ENCODE data around the gene JAK1.
A peak's percentile ranks its signal among the peaks of the same experiment; 100 is the strongest.

The JAK1 gene

DNA sequence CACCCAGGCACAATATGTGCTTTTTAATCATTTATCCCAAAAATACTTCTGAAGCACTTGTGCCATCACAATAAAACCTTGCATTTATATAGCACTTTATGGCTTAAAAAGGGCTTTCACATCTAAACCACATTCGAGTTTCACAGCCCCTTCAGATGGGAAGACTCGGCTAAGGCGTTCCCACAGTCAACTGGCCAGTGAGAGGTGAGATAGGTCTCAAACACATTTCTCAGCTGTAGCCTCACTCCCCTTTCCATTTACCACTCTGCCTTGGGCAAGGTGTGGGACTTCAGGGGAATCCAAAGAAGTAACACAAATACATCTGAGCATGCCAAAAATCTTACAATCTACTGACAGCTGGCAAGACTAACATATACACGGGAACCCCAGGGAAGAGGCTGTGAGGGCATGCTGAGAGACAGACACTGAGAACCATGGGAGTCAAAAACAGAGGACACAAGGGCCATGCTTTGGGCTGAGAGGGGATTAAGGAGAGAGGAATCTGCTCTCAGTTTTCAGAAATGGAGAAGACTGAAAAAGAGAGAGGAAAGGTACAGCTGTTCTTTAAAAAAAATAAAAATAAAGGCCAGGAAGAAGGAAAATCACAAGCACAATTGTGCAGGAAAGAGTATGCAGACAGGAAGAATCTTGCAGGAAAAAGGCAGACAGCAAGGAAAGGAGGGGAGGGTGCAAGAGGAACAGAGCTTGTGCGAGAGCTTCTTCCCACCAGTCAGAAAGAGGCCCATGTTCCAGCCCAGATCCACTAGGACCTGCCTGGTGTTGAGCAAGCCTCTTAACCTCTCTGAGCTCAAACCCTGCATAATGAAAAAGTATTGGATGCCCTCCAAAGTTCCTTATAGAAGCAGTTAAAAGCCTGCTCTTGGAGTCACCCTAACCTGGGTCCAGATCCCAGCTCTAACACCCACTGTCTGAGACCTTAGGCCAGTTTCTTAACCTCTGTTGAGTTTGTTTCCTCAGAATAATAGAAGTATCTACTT is 73.5 kb downstream of the JAK1 start:
- DNase-seq (ENCODE audit: low read depth), result no peak

DNA sequence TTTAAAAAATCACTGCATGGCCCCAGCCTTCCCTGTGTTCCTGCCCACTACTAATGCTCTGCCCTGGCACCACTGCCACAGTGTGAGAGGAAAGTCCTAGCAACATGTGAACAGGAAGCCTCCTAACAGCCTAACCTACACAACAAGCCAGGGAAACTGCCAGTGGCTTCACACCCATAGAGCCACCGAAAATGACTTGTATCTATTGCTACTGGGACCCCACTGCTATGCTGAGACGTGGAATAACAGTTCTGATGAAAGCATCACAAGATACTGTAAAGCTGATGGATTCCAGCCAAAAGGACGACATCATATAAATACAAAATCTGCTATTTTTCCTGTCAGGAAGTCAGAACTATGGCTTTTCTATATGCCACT is 74.9 kb downstream of the JAK1 start:
- DNase-seq (ENCODE audit: low read depth), result no peak

DNA sequence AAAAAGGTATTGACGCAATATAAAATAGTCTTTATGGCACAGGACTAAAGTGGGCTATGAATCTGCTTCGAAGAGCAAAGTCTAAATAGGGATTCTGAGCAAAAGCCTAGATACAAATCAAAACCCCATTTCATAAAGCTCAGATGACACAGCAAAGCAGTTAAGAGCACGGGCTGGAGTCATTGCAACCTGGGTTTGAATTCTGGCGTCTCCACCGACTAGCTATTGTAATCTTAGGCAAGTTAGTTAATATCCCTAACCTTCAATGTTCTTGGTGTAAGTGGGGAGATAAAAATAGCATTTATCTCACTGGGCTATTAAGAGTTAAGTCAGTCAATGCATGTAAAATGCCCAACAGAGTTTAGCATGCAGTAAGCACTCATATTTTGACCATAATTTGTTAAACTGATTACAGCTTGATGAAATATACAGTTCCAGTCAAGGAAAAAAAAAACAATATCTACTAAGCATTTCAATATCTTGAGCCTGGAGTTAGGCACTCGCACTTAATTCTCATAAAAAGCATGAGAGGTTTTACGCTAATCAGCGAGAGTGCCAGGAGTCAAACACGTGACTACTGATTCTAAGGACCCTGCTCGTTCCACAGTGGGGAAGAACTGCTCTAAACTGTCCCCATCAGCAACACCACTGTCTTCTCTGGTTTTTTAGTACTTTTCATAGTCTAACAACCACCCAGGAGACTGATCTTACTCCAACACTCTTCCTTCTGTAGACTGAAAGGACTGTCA is 75.5 kb downstream of the JAK1 start:
- no peak for DNase-seq (ENCODE audit: low read depth)

DNA sequence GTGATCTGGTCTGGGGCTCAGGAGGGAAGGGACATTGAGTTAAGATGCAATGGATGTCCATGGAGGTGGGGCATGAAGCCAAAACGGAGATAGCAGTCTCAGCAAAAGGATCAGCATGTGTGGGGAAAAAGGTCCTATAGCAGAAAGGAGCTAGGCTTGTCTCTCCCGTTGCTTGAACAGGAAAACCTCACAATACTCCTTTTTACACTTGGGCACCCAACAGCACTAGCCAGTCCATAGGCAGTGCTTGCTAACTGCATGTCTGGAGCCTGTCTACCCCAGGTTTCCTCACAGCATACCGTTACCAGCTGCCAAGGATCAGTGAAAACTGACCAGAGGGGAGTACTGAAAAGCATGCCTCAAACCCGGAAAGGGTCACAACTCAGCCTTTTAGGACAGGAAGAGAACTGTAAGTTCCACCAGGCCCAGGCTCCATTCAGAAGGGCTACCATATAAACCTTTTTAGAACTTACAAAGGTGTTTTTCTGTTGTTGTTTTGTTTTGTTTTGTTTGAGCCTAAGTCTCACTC is 78.6 kb downstream of the JAK1 start:
- no peak for DNase-seq (ENCODE audit: low read depth)

DNA sequence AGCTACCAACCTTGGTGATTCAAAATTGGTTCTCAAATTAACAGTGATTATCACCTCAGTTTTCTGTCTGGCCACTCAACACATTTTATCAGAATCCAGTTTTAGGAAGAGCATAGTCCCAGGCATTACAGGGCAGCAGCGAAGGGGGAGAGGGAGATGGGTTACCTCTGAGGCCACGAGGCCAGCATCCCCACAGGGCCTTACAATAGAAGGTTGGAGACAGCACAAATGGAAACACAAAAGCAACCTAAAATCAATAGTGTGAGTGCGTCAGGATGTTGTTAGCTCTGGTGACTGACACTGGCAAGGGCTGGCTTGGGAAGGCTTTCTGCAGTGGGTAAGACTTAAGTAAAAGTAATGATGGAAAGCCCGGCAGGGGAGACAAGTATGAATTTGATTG is 79.5 kb downstream of the JAK1 start:
- DNase-seq (ENCODE audit: low read depth), result no peak

DNA sequence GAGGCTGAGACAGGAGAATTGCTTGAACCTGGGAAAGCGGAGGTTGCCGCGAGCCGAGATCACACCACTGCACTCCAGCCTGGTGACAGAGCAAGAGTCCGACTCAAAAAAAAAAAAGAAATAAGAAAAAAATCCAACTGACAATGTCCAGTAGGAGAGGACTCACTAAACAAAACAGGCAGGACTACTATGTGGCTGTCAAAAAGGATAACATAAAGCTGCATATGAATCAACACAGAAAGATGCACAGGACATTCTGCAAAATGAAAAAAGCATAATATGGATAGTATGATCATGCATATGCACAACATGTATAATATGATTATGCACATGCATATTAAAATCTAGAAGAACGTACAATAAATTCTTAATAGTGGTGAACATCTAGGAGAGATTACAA is 80.7 kb downstream of the JAK1 start:
- no peak for DNase-seq (ENCODE audit: low read depth)

DNA sequence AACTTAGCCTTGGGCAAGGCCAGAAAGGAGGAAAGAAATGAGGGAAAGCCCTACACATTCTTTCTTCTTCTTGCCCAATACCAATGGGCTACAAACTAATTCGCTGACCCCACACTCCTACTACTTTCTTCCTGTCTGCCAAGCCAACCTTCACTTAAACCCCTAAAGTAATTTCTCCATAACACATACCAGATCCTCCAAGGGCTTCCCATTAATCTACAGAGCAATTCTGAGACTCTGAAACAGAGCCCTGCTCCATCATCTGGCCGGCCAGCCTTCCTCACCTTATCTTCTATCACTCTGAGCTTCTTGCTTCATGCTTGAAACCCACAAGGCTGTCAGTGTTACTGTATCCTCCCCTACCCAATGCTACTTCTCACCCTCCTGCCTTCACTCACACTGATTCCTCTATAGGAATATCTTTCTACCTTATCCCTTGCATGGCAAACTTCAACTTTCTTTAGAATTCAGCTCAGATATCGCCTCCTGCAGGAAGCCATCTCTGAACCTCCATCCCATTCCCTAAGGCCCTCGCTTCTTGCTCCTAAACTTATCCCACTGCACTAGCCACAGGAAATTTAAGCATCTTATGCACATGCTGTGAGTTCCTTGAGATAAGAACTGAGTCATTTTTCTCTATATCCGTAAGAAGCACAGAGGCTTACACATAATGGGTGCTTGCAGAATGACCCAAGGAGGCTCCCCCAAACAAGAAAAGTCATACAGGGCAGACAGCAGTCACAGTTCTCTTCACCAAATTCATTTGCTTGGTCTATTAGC is 81.9 kb downstream of the JAK1 start:
- no peak for DNase-seq (ENCODE audit: low read depth)

DNA sequence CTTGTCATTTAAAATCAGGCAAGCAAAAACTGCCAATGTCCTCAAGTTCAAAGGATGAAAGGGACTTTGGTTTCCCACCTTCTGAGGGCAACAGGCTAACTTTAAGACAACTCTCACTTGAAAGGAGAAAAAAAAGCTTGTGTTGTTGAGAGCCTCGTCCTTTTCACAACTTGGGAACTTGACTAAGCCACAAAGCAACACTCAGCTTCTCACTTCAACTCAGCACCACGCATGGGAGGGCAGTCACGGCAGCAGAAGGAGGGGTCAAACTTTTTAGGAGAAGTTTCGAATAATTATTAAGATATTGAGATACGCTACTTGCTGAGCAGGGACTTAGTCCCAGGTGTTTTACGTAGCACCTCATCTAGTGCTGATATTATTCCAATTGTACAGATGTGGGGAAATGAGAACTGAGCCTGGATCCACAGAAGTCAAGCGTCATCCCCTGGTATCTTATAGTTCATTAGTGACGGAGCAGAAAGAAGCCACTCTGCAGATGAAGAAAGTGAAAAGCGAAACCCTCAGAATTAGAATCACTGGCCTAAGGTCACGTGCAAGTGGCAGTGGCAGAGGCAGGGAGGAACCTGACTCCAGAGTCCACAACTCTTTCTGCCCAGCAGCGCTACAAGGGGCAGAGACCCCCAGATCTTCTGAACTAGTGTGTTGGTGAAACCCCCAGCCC is 83.6 kb downstream of the JAK1 start:
- no peak for DNase-seq (ENCODE audit: low read depth)

DNA sequence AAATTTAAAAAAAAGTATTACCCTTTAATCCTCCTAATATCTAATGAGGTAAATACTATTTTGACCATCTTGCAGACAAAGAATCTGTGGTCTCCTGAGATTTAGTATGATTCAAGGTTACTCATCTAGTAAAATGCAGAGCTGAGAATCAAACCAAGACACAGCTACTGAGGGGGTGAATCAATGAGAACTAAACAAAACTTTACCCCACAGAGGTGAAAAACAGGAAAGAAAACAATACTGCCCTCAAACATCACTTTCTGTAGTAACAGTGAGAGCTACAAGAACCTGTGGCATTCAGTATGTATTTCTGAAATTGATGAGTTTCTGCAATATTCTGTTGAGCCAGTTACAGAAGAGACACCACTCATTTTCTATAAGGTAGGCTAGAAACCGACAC is 85.1 kb downstream of the JAK1 start:
- DNase-seq (ENCODE audit: low read depth), result peak; percentile 11

DNA sequence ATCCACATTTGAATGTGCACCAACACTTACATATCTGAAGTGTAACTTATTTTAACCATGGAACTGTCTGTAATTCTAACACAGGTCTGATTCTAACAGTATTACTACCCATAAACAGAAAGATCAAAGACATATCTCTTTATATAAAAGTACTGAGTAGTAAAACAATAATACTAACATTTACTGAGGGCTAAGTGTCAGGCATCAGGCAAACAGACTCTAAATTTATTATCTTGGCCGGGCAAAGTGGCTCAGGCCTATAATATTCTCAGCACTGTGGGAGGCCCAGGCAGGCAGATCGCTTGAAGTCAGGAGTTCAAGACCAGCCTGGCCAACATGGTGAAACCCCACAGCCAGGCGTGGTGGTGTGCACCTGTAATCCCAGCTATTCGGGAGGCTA is 85.9 kb downstream of the JAK1 start:
- no peak for DNase-seq (ENCODE audit: low read depth)

DNA sequence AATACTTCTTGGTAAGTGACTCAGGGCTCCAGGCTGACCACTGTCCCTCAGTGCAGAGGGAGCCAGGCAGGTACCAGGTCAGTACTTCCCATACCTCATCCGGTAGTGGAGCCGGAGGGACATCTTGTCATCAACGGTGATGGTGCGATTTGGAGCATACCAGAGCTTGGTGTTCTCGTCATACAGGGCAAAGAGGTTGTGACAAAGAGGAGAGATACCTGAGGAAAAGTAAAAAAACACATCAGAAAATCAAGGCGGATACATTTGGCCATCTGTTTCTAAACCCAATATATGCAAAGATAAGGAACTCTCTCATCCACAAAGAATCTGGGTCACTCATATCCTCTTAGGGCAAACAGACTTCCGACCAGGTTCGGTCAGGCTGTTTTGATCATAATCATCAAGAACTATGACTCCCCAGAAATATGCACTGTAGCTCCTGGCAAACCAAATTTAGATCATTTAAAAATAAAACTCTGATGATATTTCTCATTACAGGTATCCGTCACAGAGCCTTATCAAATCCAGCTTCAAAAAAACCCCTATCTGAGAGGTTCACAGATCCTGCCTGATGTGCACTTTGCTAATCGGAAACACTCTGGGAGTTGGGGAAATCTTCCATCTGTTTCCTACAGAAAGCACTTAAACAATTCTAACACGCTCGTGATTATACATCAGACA is 87.3 kb downstream of the JAK1 start:
- no peak for DNase-seq (ENCODE audit: low read depth)

DNA sequence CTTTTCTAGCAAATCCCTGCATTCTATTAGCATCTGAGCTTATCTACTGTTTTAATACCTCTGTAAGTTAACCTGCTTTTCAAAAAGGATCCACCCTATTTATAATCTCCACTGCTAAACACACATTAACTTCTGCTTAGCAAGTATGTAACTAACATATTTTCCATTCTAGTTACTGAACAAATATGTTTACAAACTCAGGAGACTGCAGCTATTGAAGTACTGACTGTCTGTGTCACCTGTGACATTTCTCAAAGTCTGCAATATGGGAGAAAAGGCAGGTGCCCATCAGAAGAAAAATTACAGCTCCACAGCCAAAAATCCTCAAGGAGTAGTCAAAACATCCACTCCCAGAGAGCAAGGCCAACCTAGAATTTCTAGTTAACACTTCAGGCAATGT is 88.3 kb downstream of the JAK1 start:
- DNase-seq (ENCODE audit: low read depth), result no peak

DNA sequence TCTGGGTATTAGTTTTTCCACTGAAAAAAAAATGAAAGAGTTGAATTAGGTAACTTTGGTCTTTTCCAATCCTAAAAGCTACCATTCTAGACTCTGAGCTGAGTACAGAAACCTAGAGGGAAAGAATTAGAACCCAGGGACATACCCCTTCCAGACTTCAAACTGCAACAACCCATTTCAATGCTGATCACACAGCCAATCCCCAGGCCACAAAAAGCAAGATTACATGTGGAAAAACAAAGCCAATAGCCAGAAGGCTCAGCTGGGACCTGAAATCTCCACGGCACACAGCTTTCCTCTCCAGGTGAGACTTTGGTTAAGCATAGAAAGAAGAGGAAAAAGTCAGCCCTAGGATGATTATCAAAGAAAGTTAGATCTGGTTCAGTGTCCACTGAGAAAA is 88.8 kb downstream of the JAK1 start:
- no peak for DNase-seq (ENCODE audit: low read depth)

DNA sequence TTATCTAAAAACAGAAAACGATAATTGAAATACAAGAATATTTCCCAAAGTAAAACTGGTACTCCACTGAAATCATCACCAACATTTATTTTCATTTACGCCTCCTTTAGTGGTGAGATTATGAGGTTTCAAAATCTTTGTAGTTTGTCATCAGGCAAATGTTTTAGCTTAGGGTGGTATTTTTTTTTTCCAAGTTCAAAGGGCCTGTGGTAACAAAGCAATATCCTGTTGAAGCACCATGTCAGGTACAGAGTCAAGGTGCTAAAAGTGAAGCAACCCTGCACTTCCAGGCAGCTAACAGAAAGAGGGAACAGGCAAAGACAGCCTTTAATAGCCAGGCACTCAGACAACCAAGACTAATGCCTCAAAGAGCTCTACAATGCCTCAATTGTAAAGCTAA is 89.2 kb downstream of the JAK1 start:
- no peak for DNase-seq (ENCODE audit: low read depth)

DNA sequence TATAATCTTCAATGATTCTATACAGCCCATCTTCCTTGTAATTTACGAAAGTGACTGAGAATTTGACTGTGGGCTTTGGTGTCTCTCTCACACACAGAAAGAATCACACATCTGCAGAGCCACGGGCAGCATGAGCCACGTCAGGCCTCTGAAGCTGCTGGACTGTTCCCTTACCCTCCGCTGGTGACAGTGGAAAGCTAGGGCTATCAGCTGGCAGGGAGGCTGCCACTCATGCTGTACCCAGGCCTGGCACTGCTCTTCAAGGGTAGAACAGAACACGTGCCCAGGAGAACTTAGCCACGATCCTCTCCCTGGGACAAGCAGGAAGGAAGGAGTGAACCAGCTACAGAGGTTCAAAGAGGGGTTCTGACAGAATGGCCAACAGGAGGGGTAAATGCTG is 90.7 kb downstream of the JAK1 start:
- DNase-seq (ENCODE audit: low read depth), result no peak

DNA sequence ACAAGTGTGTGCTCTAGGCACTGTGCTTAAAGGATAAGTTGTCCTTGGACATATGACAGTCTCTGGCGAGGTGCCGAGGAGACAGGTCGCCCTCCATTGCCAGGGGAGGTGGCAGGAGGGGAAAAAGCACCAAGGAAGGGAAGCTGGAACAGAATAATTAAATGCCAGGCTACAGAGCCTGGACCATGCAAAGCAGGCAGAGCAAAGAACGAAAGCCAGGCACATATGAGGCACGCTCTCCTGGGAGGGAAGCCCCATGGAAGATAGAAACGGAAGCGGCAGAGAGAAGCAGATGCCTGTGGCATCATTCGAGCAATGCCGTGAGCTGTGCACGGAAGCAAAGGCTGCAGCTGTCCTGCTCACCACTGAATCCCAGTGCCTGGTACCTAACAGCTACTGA is 91.2 kb downstream of the JAK1 start:
- DNase-seq (ENCODE audit: low read depth), result no peak

DNA sequence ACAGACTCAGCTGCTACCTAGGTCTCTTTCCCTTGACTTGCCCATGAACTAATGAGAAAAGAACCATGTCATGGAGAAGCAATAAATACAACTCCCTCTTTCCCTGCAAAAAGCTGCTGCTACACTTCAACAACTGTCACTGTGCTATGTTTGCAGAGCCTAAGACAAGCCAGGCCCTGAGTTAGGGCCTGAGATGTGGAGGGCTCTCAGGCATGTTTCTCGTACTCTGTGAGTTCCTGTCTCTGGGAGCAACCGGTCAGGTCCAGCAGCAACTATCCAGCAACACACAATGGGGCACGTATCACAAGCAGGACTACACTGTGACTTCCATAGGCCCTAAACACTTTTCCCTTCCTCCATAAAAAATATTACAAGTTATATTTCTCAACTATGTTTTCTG is 91.7 kb downstream of the JAK1 start:
- no peak for DNase-seq (ENCODE audit: low read depth)

DNA sequence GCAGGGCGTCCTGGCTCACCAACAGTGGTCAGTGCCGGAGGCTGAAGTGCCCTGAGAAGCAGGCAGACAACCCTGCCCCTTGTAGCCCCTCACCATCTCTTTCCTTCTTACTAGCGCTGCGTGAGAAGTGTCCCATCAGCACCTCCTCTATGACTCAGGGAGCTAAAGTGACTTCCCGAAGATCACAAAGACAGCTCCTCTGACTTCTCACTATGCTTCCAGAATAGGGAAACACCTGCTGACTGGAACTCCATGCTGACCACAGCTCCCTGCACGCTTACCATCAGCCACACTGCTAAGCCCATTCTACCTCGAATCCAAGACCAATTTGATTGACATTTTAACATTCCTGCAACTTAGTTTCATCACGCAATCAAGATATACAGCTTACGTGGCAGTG is 92.8 kb downstream of the JAK1 start:
- no peak for DNase-seq (ENCODE audit: low read depth)

DNA sequence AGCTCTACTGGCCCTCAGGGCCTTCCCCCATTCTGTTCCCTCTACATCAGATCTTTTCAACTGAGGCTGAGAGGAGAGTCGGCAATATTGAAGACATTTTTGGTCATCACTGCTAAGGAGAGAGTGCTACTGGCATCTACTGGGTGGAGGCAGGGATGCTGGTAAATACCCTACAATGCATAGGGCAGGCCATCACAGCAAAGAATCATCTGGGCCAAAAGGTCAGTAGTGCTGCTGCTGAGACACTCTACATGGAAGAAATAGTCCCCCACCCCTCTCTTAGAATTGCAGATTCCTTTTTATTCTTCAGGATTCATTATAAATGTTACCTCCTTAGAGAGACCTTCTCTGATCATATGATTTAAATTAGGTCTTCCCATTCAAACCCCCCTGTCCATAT is 94.3 kb downstream of the JAK1 start:
- no peak for DNase-seq (ENCODE audit: low read depth)

DNA sequence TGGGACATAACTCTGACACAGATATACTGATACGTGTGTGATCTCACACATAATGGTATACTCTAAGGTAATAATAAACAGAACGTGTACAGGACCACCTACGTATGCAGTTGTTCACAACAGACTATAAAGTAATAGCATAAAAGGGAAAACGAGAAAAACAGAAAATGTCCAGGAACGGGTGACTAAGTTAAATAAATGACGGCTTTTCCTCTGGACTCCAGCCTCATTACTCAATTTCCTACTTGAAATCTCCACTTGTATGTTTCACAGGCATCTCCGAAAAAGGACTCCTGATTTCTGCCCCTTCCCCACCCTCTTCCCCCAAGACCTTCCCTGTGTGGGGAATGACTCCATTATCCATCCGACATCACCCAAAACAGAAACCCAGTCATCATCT is 95.1 kb downstream of the JAK1 start:
- DNase-seq (ENCODE audit: low read depth), result no peak

DNA sequence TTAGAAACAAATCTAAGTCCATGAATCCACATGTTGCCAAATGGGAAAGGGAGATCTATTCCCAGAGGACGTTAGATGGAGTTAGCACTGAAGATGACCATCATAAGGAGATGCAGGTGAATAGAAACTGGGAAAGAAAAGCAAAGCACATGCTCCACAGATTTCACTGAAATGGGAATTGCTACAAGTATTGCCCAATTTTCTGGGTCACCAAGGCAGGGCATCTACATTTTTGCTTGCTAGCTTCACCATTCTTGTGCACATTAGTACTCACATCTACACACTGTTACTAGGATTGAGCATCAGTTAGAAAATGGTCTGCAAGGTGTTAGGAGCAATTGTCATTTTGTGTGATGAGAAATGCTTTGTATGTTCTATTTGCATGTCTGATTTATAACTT is 99.1 kb downstream of the JAK1 start:
- no peak for DNase-seq (ENCODE audit: low read depth)

All from GM04503 (cell line).